HepG2 (cell line): ENCODE measurements around the gene DUSP2. TPM values are rescaled to one million over a fixed set of nuclear protein-coding genes. Genes with fewer than 3 reads are reported as not detected.

Experiments
- ATAC-seq: fragments of 200-7000 bp; cut with Tn5 transposase; 3 replicates; pipeline ENCODE4 v1.9.1; 2020; ENCODE audit warnings: mild to moderate bottlenecking, moderate library complexity
- BruUV-seq: library from RNA; stranded (reverse); fragments of 400-500 nt; replicated peaks from 2 replicates; lab custom pipeline; 2021; lab: Mats Ljungman, UMichigan
- CTCF ChIA-PET: fragments of 300-600 bp; formaldehyde crosslinking; extraction: SDS; loops from one replicate; lab custom pipeline; 2021; ENCODE audit warnings: low total read pairs, inconsistent platforms, low intra/inter-chr PET ratio; lab: Yijun Ruan, JAX
- POLR2A ChIA-PET: fragments of 350-600 bp; sonication (Branson Sonifier 250); formaldehyde crosslinking; loops from one replicate; lab custom pipeline; 2020; ENCODE audit warnings: antibody characterized with exemption, inconsistent platforms; lab: Yijun Ruan, JAX
- DNase-seq: peaks from one replicate; pipeline ENCODE4 v3.0.0-alpha.2; 2015; ENCODE audit warnings: low spot score
- FAIRE-seq: peaks from 3 replicates; lab custom pipeline; 2011; peaks lifted over from hg19 to GRCh38; lab: Jason Lieb, UNC
- H2AFZ ChIP-seq: one replicate; pipeline ENCODE4 v1.6.1; 2011; ENCODE audit warnings: low read length, inconsistent platforms
- H3K27ac ChIP-seq: fragments of 300-600 bp; 3 replicates; pipeline ENCODE4 v1.8.0; 2011; ENCODE audit warnings: mixed run types, mild to moderate bottlenecking, mixed read lengths, low read length, inconsistent platforms; ENCODE audit not compliant: insufficient read depth; ENCODE audit errors: extremely low read length
- H3K27me3 ChIP-seq, 2 experiments: fragments of 200-600 bp in 1 of 2; 2 replicates in 1 of 2; 3 replicates in 1 of 2; pipeline versions ENCODE4 v1.6.0 to v1.8.0; 2011; ENCODE audit warnings: low read length in 2 of 2, mild to moderate bottlenecking in 2 of 2, moderate library complexity in 2 of 2, inconsistent platforms in 1 of 2; ENCODE audit not compliant: insufficient read depth in 2 of 2, control insufficient read depth in 1 of 2
- H3K36me3 ChIP-seq, 2 experiments: fragments of 200-600 bp in 1 of 2; replicated peaks in 1 of 2; 2 replicates in 1 of 2; 3 replicates in 1 of 2; pipeline versions ENCODE4 v1.5.1 to v1.8.0; 2011; ENCODE audit warnings: low read length in 2 of 2, inconsistent platforms in 1 of 2; ENCODE audit not compliant: insufficient read depth in 2 of 2, control insufficient read depth in 1 of 2
- H3K4me1 ChIP-seq: 2 replicates; pipeline ENCODE4 v1.5.1; 2012; ENCODE audit warnings: low read length, inconsistent platforms; ENCODE audit not compliant: insufficient read depth
- H3K4me2 ChIP-seq: 2 replicates; pipeline ENCODE4 v1.6.0; 2011; ENCODE audit warnings: low read depth, low read length, inconsistent platforms
- H3K4me3 ChIP-seq, 3 experiments: fragments of 200-600 bp in 1 of 3; sonication (generic), shearing (Covaris generic) in 1 of 3; replicated peaks in 1 of 3; 2 replicates each; pipeline ENCODE4 v1.5.1; 2011 to 2016; ENCODE audit warnings: low read length in 3 of 3, inconsistent platforms in 2 of 3, low read depth in 2 of 3, mild to moderate bottlenecking in 2 of 3, control low read depth in 1 of 3, mixed read lengths in 1 of 3; ENCODE audit not compliant: insufficient read depth in 1 of 3
- H3K79me2 ChIP-seq: one replicate; pipeline ENCODE4 v1.6.1; 2011; ENCODE audit warnings: low read length, inconsistent platforms; ENCODE audit not compliant: insufficient read depth
- H3K9ac ChIP-seq: 2 replicates; pipeline ENCODE4 v1.6.0; 2011; ENCODE audit warnings: mild to moderate bottlenecking, low read depth, low read length, inconsistent platforms; ENCODE audit not compliant: insufficient read depth
- H3K9me3 ChIP-seq: 2 replicates; pipeline ENCODE4 v1.5.1; 2012; ENCODE audit warnings: mild to moderate bottlenecking, low read length
- H4K20me1 ChIP-seq: 2 replicates; pipeline ENCODE4 v1.6.0; 2011; ENCODE audit warnings: inconsistent platforms, mild to moderate bottlenecking, low read length, moderate library complexity; ENCODE audit not compliant: insufficient read depth
- ADNP ChIP-seq: sonication (generic); formaldehyde crosslinking; IDR thresholded peaks from 2 replicates; pipeline ENCODE4 v1.4.0; 2020; ENCODE audit warnings: missing genetic modification reagents
- ELF3 ChIP-seq: IDR thresholded peaks from 2 replicates; pipeline ENCODE4 v1.6.1; 2016; ENCODE audit warnings: missing genetic modification reagents, missing compliant biosample characterization
- ETV5 ChIP-seq: IDR thresholded peaks from 2 replicates; pipeline ENCODE4 v1.6.1; 2018; ENCODE audit warnings: missing biosample characterization, missing genetic modification reagents, inconsistent platforms, borderline replicate concordance
- IKZF4 ChIP-seq: sonication (generic); formaldehyde crosslinking; IDR thresholded peaks from 2 replicates; pipeline ENCODE4 v1.5.1; 2020; ENCODE audit warnings: borderline replicate concordance, mild to moderate bottlenecking, low read depth, missing genetic modification reagents; ENCODE audit errors: not compliant biosample characterization
- IRF9 ChIP-seq: sonication (generic); formaldehyde crosslinking; IDR thresholded peaks from 2 replicates; pipeline ENCODE4 v1.8.0; 2022; ENCODE audit warnings: missing genetic modification reagents, mild to moderate bottlenecking, borderline replicate concordance
- KAT2B ChIP-seq: fragments of 150-350 bp; IDR thresholded peaks from 2 replicates; pipeline ENCODE4 v1.6.1; 2014; ENCODE audit warnings: low read depth, low read length, borderline replicate concordance
- MAFK ChIP-seq, 2 experiments: IDR thresholded peaks in 1 of 2; conservative IDR thresholded peaks in 1 of 2; 2 replicates each; pipeline ENCODE4 v1.6.1; 2011; ENCODE audit warnings: improper control_type of control experiment in 2 of 2, low read length in 2 of 2
- PLRG1 ChIP-seq: fragments of 450-650 bp; conservative IDR thresholded peaks from 2 replicates; pipeline ENCODE4 v1.6.1; 2016
- ZIK1 ChIP-seq: sonication (generic); formaldehyde crosslinking; IDR thresholded peaks from 2 replicates; pipeline ENCODE4 v1.5.0; 2020; ENCODE audit warnings: mild to moderate bottlenecking, low read depth, missing genetic modification reagents, borderline replicate concordance
- ZNF333 ChIP-seq: sonication (generic); formaldehyde crosslinking; IDR thresholded peaks from 2 replicates; pipeline ENCODE4 v1.4.0; 2020; ENCODE audit warnings: mild to moderate bottlenecking, missing genetic modification reagents, borderline replicate concordance
- ZNF33B ChIP-seq: sonication (generic); formaldehyde crosslinking; IDR thresholded peaks from 2 replicates; pipeline ENCODE4 v1.5.1; 2020; ENCODE audit warnings: mild to moderate bottlenecking, missing genetic modification reagents
- ZNF460 ChIP-seq: sonication (generic); formaldehyde crosslinking; IDR thresholded peaks from 2 replicates; pipeline ENCODE4 v1.5.1; 2020; ENCODE audit warnings: missing genetic modification reagents, mild to moderate bottlenecking, borderline replicate concordance
- ZNF552 ChIP-seq: sonication (generic); formaldehyde crosslinking; IDR thresholded peaks from 2 replicates; pipeline ENCODE4 v1.9.0; 2022; ENCODE audit warnings: missing genetic modification reagents, mild to moderate bottlenecking, borderline replicate concordance
- ZNF746 ChIP-seq: sonication (generic); formaldehyde crosslinking; IDR thresholded peaks from 2 replicates; pipeline ENCODE4 v1.8.0; 2022; ENCODE audit warnings: mild to moderate bottlenecking, missing genetic modification reagents
- ZNF816 ChIP-seq: sonication (generic); formaldehyde crosslinking; IDR thresholded peaks from 2 replicates; pipeline ENCODE4 v1.8.0; 2022; ENCODE audit warnings: missing genetic modification reagents, mild to moderate bottlenecking, borderline replicate concordance
- ZUFSP ChIP-seq: sonication (generic); formaldehyde crosslinking; IDR thresholded peaks from 2 replicates; pipeline ENCODE4 v1.9.0; 2021; ENCODE audit warnings: missing genetic modification reagents, mild to moderate bottlenecking, borderline replicate concordance
- WGBS: methylation state at CpG from one replicate; pipeline ENCODE4 v1.1.6; 2017; ENCODE audit warnings: low lambda C conversion rate; 5-methylcytosine and 5-hydroxymethylcytosine counted together
- in situ Hi-C: cut with HindIII; loops from 2 replicates; pipeline ENCODE4 v1.10.0; 2017; ENCODE audit warnings: low pct_unique_long_range_greater_than_20kb; ENCODE audit not compliant: extremely low pct_ligation_motif_present
- intact Hi-C: fragments of 100-400 bp; cut with micrococcal nuclease; formaldehyde crosslinking; loops from one replicate; pipeline ENCODE4 v1.10.0; 2022; ENCODE audit not compliant: unreplicated experiment
- polyA plus RNA-seq, 8 experiments: library from polyadenylated mRNA; depleted of rRNA in 3 of 8; stranded (reverse) in 7 of 8; unstranded in 1 of 8; fragments of >200 nt; fragmentation: Illumina TruSeq in 4 of 8; extraction: Trizol in 4 of 8; gene quantifications; 2 replicates each; pipeline versions ENCODE4 v1.2.1 to v1.2.3, GENCODE V29; 2011 to 2016; ENCODE audit warnings: low read depth in 4 of 8, missing spikeins in 1 of 8, mixed read lengths in 1 of 8; ENCODE audit not compliant: insufficient read depth in 1 of 8
- total RNA-seq, 5 experiments: library from RNA; depleted of rRNA; stranded (reverse); fragments of >200 nt; fragmentation: Illumina TruSeq; extraction: Trizol; gene quantifications; 2 replicates each; pipeline ENCODE4 v1.2.3, GENCODE V29; 2016; ENCODE audit warnings: low read depth in 1 of 5
- TF ChIP-seq, protein P1 (sequence below): sonication (generic); formaldehyde crosslinking; IDR thresholded peaks from 2 replicates; pipeline ENCODE4 v1.4.0; 2020; ENCODE audit warnings: low read depth, mild to moderate bottlenecking, missing genetic modification reagents
- TF ChIP-seq, protein P2 (sequence below): sonication (generic); IDR thresholded peaks from 2 replicates; pipeline ENCODE4 v1.6.1; 2016; ENCODE audit warnings: low read depth, borderline replicate concordance

DUSP2 gene
- total and polyA plus RNA-seq, 2 of the 13 experiments (the other 11 are each of a cell fraction or from before 2014, with no cell fraction given) = not detected

- Histone ChIP-seq H3K9ac (no peak overlapping the region), H2AFZ (no peak overlapping the region), H3K9me3 (no peaks in the 10 kb centered on the region), H4K20me1 (no peaks in the 10 kb centered on the region), H3K36me3 (no peaks in the 10 kb centered on the region), H3K4me3 (no peak overlapping the region), H3K4me1 (peaks cover 30% of the 10 kb centered on the region), H3K4me2 (no peak overlapping the region), H3K79me2 (no peaks in the 10 kb centered on the region), H3K27me3 (peaks cover 5 to 11% of the 10 kb centered on the region in 2 experiments; a peak in 1 of 5 replicates), H3K27ac (no peak overlapping the region)
- POLR2A ChIA-PET = no interaction called here
- FAIRE-seq = no peak
- WGBS = 29% methylated on average over 3 of the region's 3 CpGs
- in situ Hi-C loops (loop anchor here (25.0 kb wide), 2 partner anchors 93 to 268 kb away; no protein-coding TSS in a partner anchor), intact Hi-C loops (no loop called here)
- CTCF ChIA-PET = no interaction called here
- BruUV-seq = no TSS peak
- no peak for DNase-seq
- ATAC-seq = no peak
- TF ChIP-seq ZNF746 (CRISPR knock-in tag) (no peak), ADNP (no peak), ETV5 (CRISPR knock-in tag) (no peak), ELF3 (no peak), PLRG1 (no peak), ZIK1 (CRISPR knock-in tag) (no peak), IRF9 (no peak), ZNF33B (no peak), ZNF460 (CRISPR knock-in tag) (no peak), ZNF333 (CRISPR knock-in tag) (no peak), ZUFSP (no peak), ZNF552 (CRISPR knock-in tag) (no peak), KAT2B (no peak), IKZF4 (CRISPR knock-in tag) (no peak), ZNF816 (CRISPR knock-in tag) (no peak), MAFK (conservative IDR thresholded peaks at IDR 0.05 in 1 of 2, IDR thresholded peaks at IDR 0.05 in 1 of 2; ENCODE audit: low read length in 2 of 2) (no peak)
- TF ChIP-seq, protein P1, sequence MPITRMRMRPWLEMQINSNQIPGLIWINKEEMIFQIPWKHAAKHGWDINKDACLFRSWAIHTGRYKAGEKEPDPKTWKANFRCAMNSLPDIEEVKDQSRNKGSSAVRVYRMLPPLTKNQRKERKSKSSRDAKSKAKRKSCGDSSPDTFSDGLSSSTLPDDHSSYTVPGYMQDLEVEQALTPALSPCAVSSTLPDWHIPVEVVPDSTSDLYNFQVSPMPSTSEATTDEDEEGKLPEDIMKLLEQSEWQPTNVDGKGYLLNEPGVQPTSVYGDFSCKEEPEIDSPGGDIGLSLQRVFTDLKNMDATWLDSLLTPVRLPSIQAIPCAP (CRISPR knock-in tag) = no peak
- TF ChIP-seq, protein P2, sequence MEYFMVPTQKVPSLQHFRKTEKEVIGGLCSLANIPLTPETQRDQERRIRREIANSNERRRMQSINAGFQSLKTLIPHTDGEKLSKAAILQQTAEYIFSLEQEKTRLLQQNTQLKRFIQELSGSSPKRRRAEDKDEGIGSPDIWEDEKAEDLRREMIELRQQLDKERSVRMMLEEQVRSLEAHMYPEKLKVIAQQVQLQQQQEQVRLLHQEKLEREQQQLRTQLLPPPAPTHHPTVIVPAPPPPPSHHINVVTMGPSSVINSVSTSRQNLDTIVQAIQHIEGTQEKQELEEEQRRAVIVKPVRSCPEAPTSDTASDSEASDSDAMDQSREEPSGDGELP = no peak
These were observed 39.9 kb downstream of the DUSP2 start for GRCh38 chr2:96105152-96105915.
